ENCODE results near the gene PRRC1.

GRCh38 chr5:127472700-127473099 is 44.7 kb upstream of the PRRC1 start:
- TF ChIP-seq ZNF133 (tag by site-specific recombination; IDR thresholded peaks at IDR 0.05) (no peak), YY1 (tag by site-specific recombination; IDR thresholded peaks at IDR 0.05) (no peak), ZNF701 (tag by site-specific recombination; IDR thresholded peaks at IDR 0.05) (no peak), CTCF (tag by site-specific recombination; IDR thresholded peaks at IDR 0.05) (no peak), PBX3 (CRISPR knock-in tag; IDR thresholded peaks at IDR 0.05) (no peak), ZNF274 (IDR thresholded peaks at IDR 0.05; ENCODE audit: low read length) (no peak), ZNF274 (tag by site-specific recombination; IDR thresholded peaks at IDR 0.05; ENCODE audit: borderline replicate concordance) (no peak)
